H1 (cell line): ENCODE data around the gene CCDC73. TPM values are rescaled to one million over a fixed set of nuclear protein-coding genes. Genes with fewer than 3 reads are reported as not detected.
A peak's percentile ranks its signal among the peaks of the same experiment; 100 is the strongest.

Experiments
- ASH2L ChIP-seq: fragments of 200-600, 300-600 bp; sonication (generic); IDR thresholded peaks from one replicate; pipeline ENCODE4 v1.7.1; 2017; ENCODE audit warnings: low read length
- CBX8 ChIP-seq: fragments of 300-800, 300-1000 bp; sonication (generic); IDR thresholded peaks from 2 replicates; pipeline ENCODE4 v1.7.1; 2016; ENCODE audit warnings: low read depth, low read length, borderline replicate concordance
- CHD1 ChIP-seq: IDR thresholded peaks from 2 replicates; pipeline ENCODE4 v1.6.1; 2012; ENCODE audit warnings: low read depth, low read length, improper control_type of control experiment
- CTCF ChIP-seq, 3 experiments: IDR thresholded peaks; 1 replicate in 2 of 3; 2 replicates in 1 of 3; pipeline versions ENCODE4 v1.5.1 to v1.6.1; 2011; ENCODE audit warnings: low read length in 3 of 3, mild to moderate bottlenecking in 3 of 3, inconsistent platforms in 2 of 3, low read depth in 1 of 3, moderate library complexity in 1 of 3; ENCODE audit not compliant: insufficient read depth in 1 of 3; ENCODE audit errors: control extremely low read depth in 1 of 3
- EZH2 ChIP-seq: fragments of 200-600 bp; sonication (generic); IDR thresholded peaks from 2 replicates; pipeline ENCODE4 v1.7.1; 2012; ENCODE audit warnings: low read depth, mild to moderate bottlenecking, moderate library complexity, low read length, inconsistent platforms; ENCODE audit not compliant: severe bottlenecking
- GTF2F1 ChIP-seq: IDR thresholded peaks from 2 replicates; pipeline ENCODE4 v1.6.1; 2012; ENCODE audit warnings: low read depth, low read length, improper control_type of control experiment, borderline replicate concordance
- HDAC6 ChIP-seq: IDR thresholded peaks from one replicate; pipeline ENCODE4 v1.7.1; 2012; ENCODE audit warnings: low read depth, mild to moderate bottlenecking, inconsistent platforms, low read length, moderate library complexity
- PHF8 ChIP-seq: fragments of 200-600 bp; sonication (generic); conservative IDR thresholded peaks from 2 replicates; pipeline ENCODE4 v1.7.1; 2012; ENCODE audit warnings: low read depth, mild to moderate bottlenecking, inconsistent platforms, low read length, moderate library complexity
- POU5F1 ChIP-seq: IDR thresholded peaks from 2 replicates; pipeline ENCODE4 v1.6.1; 2011; ENCODE audit warnings: low read depth, mild to moderate bottlenecking, low read length, moderate library complexity
- RAD21 ChIP-seq, 2 experiments: IDR thresholded peaks in 1 of 2; conservative IDR thresholded peaks in 1 of 2; 2 replicates each; pipeline ENCODE4 v1.6.1; 2011; ENCODE audit warnings: low read depth in 2 of 2, low read length in 2 of 2, improper control_type of control experiment in 1 of 2, inconsistent platforms in 1 of 2, mild to moderate bottlenecking in 1 of 2, moderate library complexity in 1 of 2
- RBBP5 ChIP-seq: IDR thresholded peaks from 2 replicates; pipeline ENCODE4 v1.7.1; 2012; ENCODE audit warnings: low read depth, mild to moderate bottlenecking, inconsistent platforms, low read length, moderate library complexity, borderline replicate concordance
- SIN3A ChIP-seq, 2 experiments: IDR thresholded peaks in 1 of 2; conservative IDR thresholded peaks in 1 of 2; 2 replicates each; pipeline ENCODE4 v1.6.1; 2011 to 2012; ENCODE audit warnings: low read length in 2 of 2, improper control_type of control experiment in 1 of 2, low read depth in 1 of 2, mild to moderate bottlenecking in 1 of 2
- SIRT6 ChIP-seq: IDR thresholded peaks from one replicate; pipeline ENCODE4 v1.7.1; 2012; ENCODE audit warnings: low read length, inconsistent platforms
- SP2 ChIP-seq: IDR thresholded peaks from 2 replicates; pipeline ENCODE4 v1.6.1; 2012; ENCODE audit warnings: mild to moderate bottlenecking, low read length, inconsistent platforms
- SRF ChIP-seq: IDR thresholded peaks from 2 replicates; pipeline ENCODE4 v1.6.1; 2011; ENCODE audit warnings: mild to moderate bottlenecking, low read depth, low read length, moderate library complexity
- TAF7 ChIP-seq: optimal IDR thresholded peaks from 2 replicates; pipeline ENCODE3; 2011; ENCODE audit warnings: low read depth, mild to moderate bottlenecking, inconsistent platforms, low read length, moderate library complexity, borderline replicate concordance
- TEAD4 ChIP-seq: IDR thresholded peaks from 2 replicates; pipeline ENCODE4 v1.6.1; 2012; ENCODE audit warnings: low read depth, low read length, inconsistent platforms, mixed read lengths
- polyA plus RNA-seq, 7 experiments: library from polyadenylated mRNA; depleted of rRNA in 3 of 7; stranded (reverse) in 5 of 7; unstranded in 2 of 7; fragments of >200 nt in 5 of 7; fragments of 200-250 nt in 2 of 7; gene quantifications; 1 replicate in 5 of 7; 2 replicates in 1 of 7; 4 replicates in 1 of 7; pipeline versions ENCODE4 v1.2.1 to v1.2.3, GENCODE V29; 2011 to 2013; ENCODE audit warnings: missing spikeins in 2 of 7, mixed read lengths in 2 of 7
- total RNA-seq: library from RNA; stranded (reverse); fragmentation: NEBNext Ultra II Directional; extraction: Animal tissue kit (Norgen Biotek cat#: 25700); gene quantifications from 2 replicates; pipeline ENCODE4 v1.2.1, GENCODE V29; 2021
- TF ChIP-seq, protein P1 (sequence below): IDR thresholded peaks from 2 replicates; pipeline ENCODE4 v1.6.1; 2012; ENCODE audit warnings: inconsistent platforms
- TF ChIP-seq, protein P2 (sequence below): IDR thresholded peaks from 2 replicates; pipeline ENCODE4 v1.6.1; 2011; ENCODE audit warnings: low read depth, mild to moderate bottlenecking, low read length; ENCODE audit not compliant: insufficient read depth

The CCDC73 gene
- total and polyA plus RNA-seq, 2 of the 8 experiments (the other 6 are each of a cell fraction or from before 2014, with no cell fraction given), result not detected

DNA sequence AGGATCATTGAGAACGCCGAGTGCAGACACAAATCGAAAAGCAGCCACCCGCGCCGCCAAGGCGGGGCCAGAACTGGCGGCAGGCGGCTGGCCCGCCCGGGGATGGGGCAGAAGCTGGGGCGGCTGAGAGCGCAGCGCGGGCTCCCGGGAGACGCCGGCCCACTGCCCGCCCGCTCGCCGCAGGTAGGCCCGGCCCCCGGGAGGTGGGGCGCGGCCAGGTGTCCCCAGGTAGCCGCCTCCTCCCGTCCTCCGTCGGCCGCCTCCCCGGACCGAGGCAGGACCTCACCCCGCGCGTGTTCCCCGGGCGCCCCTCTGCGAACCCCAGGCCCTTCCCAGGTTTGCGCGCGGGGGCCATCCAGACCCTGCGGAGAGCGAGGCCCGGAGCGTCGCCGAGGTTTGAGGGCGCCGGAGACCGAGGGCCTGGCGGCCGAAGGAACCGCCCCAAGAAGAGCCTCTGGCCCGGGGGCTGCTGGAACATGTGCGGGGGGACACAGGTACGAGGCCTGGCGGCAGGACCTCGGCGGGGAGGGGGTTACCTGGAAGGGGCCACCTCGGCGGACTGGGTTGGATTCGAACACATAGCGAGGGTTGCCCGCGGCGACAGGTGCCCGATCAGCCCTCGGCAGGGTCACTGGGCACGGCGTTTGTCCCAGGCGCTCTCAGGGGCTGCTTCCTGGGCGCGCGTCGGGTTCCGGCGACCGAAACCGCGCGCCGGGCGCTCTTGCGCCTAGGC lies 35.4 kb upstream of the CCDC73 start, which contains the start of gene PRRG4 (continued):
- no peak for TF ChIP-seq RAD21 (IDR thresholded peaks at IDR 0.05 in 1 of 2, conservative IDR thresholded peaks at IDR 0.05 in 1 of 2; ENCODE audit: low read depth in 2 of 2, low read length in 2 of 2)
- peak; percentile 89; the same call in 1 of the 2 replicates for TF ChIP-seq RBBP5
- no peak for TF ChIP-seq CTCF (IDR thresholded peaks at IDR 0.05; ENCODE audit: control extremely low read depth in 1 of 3, insufficient read depth in 1 of 3, low read depth in 1 of 3, low read length in 3 of 3)
- TF ChIP-seq POU5F1, result no peak
- no peak for TF ChIP-seq TEAD4
- TF ChIP-seq TAF7, result peak; percentile 65
- TF ChIP-seq HDAC6, result no peak
- no peak for TF ChIP-seq SRF
- TF ChIP-seq SIRT6, result no peak
- TF ChIP-seq PHF8, result no peak; the same call in none of the 2 replicates
- TF ChIP-seq, protein P1, sequence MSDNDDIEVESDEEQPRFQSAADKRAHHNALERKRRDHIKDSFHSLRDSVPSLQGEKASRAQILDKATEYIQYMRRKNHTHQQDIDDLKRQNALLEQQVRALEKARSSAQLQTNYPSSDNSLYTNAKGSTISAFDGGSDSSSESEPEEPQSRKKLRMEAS, result 0 out of 2 replicates have a peak, but pooled peaks have one; percentile 47
- TF ChIP-seq SIN3A (conservative IDR thresholded peaks at IDR 0.05 in 1 of 2, IDR thresholded peaks at IDR 0.05 in 1 of 2; ENCODE audit: low read depth in 1 of 2, low read length in 2 of 2), result peak in 1 of 2 experiments; percentile 66; a peak in 2 of 4 replicates
- no peak for TF ChIP-seq GTF2F1
- TF ChIP-seq, protein P2, sequence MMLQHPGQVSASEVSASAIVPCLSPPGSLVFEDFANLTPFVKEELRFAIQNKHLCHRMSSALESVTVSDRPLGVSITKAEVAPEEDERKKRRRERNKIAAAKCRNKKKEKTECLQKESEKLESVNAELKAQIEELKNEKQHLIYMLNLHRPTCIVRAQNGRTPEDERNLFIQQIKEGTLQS, result no peak
- no peak for TF ChIP-seq SP2
- no peak for TF ChIP-seq CBX8
- TF ChIP-seq ASH2L, result peak; percentile 74
- TF ChIP-seq CHD1, result no peak
- TF ChIP-seq EZH2, result peak; percentile 47
